GM12864 (cell line): Measurements from ENCODE around the gene PEX5L.

Experiments
- DNase-seq: peaks from one replicate; pipeline ENCODE4 v3.0.0-alpha.2; 2011; ENCODE audit warnings: low read depth
- H3K4me3 ChIP-seq: 2 replicates; pipeline ENCODE4 v1.5.1; 2011; ENCODE audit warnings: mild to moderate bottlenecking, low read depth, low read length, control low read depth
- TF ChIP-seq, protein P1 (sequence below): IDR thresholded peaks from 2 replicates; pipeline ENCODE4 v1.5.1; 2011; ENCODE audit warnings: low read depth, mild to moderate bottlenecking, moderate library complexity, low read length, control low read depth, inconsistent platforms; ENCODE audit errors: missing control alignments

PEX5L gene

GRCh38 chr3:179895330-179895729, 141.4 kb downstream of the PEX5L start:
- TF ChIP-seq, protein P1, sequence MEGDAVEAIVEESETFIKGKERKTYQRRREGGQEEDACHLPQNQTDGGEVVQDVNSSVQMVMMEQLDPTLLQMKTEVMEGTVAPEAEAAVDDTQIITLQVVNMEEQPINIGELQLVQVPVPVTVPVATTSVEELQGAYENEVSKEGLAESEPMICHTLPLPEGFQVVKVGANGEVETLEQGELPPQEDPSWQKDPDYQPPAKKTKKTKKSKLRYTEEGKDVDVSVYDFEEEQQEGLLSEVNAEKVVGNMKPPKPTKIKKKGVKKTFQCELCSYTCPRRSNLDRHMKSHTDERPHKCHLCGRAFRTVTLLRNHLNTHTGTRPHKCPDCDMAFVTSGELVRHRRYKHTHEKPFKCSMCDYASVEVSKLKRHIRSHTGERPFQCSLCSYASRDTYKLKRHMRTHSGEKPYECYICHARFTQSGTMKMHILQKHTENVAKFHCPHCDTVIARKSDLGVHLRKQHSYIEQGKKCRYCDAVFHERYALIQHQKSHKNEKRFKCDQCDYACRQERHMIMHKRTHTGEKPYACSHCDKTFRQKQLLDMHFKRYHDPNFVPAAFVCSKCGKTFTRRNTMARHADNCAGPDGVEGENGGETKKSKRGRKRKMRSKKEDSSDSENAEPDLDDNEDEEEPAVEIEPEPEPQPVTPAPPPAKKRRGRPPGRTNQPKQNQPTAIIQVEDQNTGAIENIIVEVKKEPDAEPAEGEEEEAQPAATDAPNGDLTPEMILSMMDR: no peak
- no peak for DNase-seq

DNA sequence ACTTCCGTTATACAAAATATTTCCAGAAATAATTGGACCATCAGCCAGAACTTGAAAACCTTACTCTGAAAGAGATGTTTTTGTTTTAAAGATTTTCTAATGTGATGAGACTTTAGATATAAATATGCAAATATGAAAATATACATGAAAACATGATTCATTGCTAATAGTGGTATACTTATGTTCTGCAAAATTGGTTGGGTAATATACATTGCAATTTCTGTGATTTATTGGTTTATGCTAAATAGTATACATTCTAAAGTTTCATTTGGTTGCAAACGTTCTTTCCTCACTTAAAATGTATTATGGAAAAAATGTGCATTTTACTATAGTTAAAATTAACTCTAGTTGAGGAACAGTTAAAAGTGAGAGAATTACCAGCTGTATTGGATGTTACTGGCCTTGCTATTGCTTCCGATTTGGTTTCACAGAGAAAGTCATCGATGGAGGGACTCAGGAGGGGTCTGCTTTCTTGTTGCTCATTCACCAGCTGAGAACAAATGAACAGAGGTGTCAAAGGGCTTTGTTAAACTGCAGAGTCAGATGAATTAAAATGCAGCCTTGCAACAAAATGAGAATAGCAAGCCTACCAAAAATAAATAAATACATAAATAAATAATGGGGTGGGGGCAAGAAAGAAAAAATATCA, 149.3 kb downstream of the PEX5L start:
- DNase-seq: no peak
- TF ChIP-seq, protein P1: no peak
- no peak overlapping the region for H3K4me3 ChIP-seq

More at GRCh38 chr3:179895330-179895729, 141.4 kb downstream of the PEX5L start:
- no peak overlapping the region for H3K4me3 ChIP-seq

DNA sequence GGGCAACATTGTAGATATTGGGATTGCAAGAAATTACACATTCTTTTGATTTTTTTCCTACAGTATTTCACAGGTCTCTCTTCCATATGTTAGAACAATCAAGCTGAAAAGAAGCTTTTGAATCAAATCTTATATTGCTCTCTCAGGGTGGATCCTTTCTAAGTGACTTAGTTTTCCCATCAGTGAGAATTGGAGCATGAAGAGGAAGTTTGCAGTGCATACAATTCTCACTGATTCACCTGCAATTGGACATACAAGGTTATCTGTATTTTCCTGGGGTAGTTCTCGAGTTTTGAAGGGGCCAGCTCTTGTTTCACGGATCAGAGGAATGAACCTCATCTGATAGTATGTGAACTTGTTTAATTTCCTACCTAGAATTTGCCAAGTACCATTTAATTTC, 150.8 kb downstream of the PEX5L start:
- no peak for DNase-seq
- no peak overlapping the region for H3K4me3 ChIP-seq
- TF ChIP-seq, protein P1: no peak

DNA sequence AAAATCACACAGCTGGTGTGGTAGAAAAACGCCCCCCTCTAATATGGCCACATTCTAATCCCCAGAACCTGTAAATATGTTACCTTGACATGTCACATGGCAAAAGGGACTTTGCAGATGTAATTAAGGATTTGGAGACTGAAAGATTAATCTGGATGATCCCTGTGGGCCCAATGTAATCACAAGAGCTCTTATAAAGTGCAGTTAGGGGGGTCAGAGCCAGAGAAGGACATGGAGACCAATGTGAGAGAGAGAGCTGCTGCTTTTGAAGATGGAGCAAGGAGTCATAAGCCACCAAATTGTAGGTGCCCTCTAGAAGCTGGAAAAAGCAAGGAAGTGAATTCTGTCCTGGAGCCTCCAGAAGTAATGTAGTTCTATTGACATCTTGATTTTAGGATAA, 152.6 kb downstream of the PEX5L start:
- H3K4me3 ChIP-seq: no peak overlapping the region
- no peak for DNase-seq
- TF ChIP-seq, protein P1: no peak

GRCh38 chr3:179882292-179882691, 154.4 kb downstream of the PEX5L start:
- peak; percentile 47 for DNase-seq
- TF ChIP-seq, protein P1: no peak
- H3K4me3 ChIP-seq: no peak overlapping the region

GRCh38 chr3:179881791-179882190, 154.9 kb downstream of the PEX5L start:
- H3K4me3 ChIP-seq: no peak overlapping the region
- no peak for DNase-seq
- TF ChIP-seq, protein P1: no peak

DNA sequence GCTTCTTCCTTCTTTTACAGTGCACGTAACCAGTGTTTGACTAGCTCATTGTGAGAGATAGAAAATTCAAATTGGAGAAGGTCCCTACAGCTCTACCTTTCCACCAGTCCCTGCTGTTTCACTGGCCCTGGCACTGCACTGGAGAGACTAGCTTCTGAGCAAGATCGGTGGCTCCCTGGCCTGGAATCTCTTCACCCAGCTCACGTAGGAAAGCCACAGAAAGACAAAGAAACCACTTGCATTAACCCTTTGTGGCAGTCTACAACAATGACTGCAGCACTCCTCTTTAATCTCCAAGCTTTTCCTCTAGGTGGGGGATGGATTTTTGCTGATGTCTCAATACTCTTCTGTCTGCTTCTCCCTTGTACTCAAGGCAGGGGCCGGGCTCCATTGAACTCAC, 155.9 kb downstream of the PEX5L start:
- H3K4me3 ChIP-seq: no peak overlapping the region
- no peak for DNase-seq

More for the DNA sequence above, 155.9 kb downstream of the PEX5L start:
- TF ChIP-seq, protein P1: no peak
